Measurements from ENCODE around the gene C1QL2.

C1QL2 gene

DNA sequence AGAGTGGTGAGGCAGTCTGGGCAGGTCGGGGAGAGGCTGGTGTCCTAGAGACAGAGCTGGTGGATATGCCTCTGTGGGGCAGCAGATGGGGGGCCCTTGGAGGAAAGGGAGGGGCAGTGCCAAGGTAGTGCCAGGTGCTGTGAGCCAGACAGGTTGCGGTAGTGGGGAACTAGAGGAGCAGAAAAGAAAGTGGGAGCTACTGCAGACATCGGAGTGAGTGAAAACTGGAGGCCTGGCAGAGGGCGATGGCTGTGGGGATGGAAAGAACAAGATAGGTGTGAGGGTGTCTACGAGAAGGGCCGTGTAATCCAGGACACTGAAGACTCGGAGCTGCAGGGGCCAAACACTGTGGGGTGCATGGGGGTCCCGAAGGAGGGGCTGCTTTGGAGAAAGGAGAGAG is 21.7 kb downstream of the C1QL2 start:
- DNase-seq, result no peak

- no peak for DNase-seq
Measured at GRCh38 chr2:119136093-119136492, 22.5 kb downstream of the C1QL2 start.

DNA sequence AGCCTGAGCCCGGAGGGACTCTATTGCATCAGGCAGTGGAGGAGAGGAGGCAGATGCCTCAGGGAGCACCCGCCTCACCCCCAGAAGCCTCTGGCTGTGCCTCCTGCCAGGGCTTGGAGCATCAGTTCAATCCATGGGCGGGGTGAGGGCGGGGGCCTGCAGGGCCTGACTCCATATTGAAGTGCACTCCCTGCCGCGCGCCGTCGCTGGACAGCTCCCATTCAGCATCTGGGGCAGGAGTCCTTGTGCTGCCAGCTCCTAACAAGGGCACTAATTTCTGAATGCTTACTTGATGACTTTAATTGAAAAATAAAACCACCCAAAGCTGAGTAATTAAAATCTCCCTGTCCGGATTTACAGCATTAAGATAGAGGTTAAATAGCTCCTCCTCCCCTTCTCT is 23.8 kb downstream of the C1QL2 start:
- no peak for DNase-seq

DNA sequence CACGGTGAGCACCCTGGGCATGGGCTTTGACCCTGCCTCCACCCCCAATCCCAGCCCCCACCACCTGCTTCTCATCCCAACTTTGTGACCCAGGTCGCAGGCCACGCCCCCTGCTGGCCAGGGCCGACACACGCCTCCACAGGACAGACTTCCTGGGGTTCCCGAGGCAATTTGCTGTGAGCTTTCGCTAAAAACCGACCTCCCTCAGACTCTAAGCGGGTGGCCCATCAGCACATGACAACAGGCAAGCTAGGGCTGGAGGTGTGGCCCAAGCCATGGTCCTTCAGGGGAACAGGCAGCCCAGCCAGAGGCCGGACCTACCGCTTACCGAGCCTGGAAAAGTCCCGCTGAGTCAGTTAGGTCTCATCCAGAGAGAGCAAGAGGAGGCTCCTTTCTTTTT is 31.9 kb downstream of the C1QL2 start:
- DNase-seq, result peak; percentile 28

DNA sequence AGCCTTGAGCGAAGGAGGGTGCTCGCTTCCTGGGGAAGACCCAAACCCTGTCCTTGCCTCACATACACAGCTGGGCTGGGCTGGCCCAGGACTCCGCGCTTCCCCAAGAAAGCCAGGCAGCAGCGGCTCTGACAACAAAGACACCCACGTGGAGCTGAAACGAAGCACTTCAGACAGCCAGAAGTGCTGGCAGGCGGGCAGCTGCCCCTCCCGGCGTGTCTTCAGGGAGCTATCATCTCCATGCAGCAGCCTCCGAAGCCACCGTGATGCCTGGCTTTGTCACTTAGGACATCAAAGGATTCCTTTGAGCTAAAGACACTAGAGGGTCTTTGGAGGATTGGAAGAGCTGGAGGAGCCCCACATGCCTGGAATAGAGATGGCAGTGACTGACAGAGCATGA is 35.2 kb downstream of the C1QL2 start:
- no peak for DNase-seq

- no peak for DNase-seq
Measured at GRCh38 chr2:119122663-119123062, 35.9 kb downstream of the C1QL2 start.

GRCh38 chr2:119119999-119120756 is 38.4 kb downstream of the C1QL2 start:
- no peak for DNase-seq

- no peak for DNase-seq
Measured at GRCh38 chr2:119119076-119119785, 39.3 kb downstream of the C1QL2 start.

DNA sequence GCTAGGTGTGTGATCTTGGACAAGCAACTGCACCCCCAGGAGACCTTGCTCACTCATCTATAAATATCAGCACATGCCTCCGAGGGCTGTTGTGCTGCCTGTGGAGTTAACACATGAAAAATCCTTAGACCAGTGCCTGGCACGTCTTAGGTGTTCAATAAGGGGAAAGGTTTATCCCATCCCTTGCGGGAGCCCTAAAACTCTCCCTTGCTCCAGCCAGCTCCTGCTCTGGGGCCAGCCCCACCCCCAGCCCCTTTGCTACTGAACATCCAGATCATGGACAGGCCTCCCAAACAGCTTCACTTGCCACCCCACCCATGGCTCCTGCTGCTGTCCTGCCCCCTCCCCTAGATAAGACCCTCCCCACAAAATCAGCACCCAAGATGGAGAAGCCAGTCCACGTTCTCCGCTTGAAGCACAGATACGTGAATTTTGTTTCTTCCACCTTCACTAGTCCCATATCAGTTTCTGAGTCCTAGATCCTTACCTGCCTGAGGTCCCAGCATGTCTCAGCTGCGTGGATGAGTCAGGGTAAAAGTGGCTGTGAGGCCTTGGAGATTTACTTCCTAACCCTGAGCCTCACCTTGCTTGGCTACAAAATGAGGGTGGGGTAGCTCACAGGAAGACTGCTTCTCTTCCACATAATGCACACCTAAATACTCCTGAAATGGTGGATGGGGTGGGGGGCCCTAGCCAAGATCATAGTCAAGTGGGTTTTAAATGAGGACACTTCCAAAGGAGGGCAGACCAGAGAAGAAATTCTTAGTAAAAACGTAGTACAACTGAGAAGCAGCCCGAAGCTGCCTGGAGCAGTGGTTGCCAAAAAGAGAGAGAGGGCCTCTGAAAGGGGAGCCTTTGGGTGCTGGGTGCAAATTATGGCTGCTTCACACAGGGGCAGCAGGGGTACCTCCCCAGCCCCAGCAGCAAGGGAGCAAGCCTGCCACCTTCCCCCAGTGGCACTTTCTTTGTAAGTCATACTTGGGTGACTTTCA is 40.4 kb downstream of the C1QL2 start:
- no peak for DNase-seq

- DNase-seq, result no peak
Measured at GRCh38 chr2:119117408-119117807, 41.1 kb downstream of the C1QL2 start.

DNA sequence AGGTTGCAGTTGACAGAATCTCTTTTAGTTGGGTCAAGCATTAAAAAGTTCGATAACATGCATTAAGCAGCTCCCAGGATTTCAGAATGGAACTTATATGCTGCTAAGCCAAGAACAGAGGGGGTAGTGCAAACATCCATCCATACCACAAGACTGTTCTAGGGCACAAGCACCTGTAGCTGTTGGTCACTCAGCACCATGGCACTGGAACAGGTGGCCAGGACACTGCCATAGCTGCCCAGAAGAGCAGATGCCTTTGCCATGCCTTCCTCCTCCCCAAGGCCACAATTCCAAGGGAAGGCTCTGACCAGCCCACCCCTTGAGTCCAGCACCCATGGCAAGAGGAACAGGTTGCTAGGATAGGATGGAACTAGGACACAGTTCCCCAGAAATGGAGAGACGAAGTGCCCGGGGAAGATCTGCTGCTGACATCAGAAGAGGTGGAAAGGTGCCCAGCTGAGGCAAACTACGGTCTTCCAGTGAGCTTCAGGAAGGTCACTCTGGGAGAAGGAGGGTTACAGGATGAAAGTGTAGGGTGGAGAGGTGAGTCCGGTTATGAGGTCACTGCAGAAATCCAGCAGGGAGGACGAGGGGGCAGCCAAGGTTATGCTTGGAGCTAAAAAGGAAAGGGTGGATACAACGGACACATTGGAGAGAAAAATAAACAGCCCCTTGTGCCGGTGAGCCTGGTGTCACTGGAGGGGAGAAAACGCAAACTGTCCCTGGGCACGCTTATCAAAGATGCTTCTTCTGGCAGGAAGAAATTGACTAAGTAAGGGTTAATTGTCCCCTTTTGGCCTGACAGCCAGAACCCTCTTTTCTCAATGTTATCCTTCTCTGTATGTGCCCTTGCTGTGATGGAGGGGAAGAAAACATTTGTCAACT is 41.9 kb downstream of the C1QL2 start:
- no peak for DNase-seq

DNA sequence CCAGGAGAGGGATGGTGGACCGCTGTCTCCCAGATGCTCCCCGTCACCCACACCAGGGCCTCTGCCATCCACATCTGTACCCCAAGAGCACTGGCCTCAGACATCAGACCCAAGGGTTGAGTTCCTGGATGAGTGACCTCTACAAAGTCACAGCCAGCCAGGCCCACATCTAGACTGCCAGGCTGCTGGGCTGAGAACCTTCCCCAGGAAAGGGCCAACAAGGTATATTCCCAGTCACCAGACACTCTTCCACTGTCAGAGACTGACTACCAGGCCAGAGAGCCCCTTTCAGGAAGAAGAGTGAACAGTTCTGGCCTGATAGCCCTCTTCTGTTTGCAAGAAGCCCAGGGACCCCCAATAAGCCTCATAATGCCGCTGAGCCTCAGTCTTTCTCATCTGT is 44.3 kb downstream of the C1QL2 start:
- DNase-seq, result no peak

- no peak for DNase-seq
Measured at GRCh38 chr2:119113489-119113770, 45.1 kb downstream of the C1QL2 start.

DNA sequence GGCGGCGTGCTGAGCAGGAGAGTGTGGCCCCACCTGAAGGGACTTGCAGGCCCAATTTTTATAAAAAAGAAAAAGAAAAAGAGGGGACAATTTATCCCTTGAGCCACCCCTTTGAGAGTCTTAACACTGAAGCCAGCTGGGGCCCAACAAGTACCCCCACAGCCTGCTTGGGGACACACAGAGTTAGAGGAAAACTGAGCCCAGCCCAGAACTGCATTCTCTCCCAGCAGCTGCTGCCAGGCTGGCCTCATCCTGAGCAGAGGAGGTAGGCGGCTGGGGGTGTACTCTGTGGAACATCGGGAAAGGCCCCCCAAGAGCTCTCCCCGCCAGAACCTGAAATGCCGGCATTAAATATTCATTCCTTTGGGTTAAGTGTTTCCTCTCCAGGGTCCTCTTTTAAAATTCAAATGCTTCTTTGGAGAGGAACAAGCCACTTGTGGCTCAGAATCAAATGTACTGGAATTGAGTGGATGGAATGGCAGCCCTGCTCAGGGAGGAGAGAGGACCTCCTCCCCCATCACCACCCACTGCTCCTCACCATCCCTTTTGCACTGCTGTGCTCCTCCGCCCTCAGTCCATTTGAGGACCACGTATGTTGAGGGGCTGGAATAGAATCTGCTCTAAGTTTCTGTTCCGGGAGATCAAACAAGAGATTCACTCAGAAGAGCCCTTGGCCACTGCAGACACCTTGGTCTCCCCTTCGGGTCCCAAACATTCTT is 45.6 kb downstream of the C1QL2 start:
- DNase-seq, result no peak

- no peak for DNase-seq
Measured at GRCh38 chr2:119112230-119112629, 46.3 kb downstream of the C1QL2 start.

DNA sequence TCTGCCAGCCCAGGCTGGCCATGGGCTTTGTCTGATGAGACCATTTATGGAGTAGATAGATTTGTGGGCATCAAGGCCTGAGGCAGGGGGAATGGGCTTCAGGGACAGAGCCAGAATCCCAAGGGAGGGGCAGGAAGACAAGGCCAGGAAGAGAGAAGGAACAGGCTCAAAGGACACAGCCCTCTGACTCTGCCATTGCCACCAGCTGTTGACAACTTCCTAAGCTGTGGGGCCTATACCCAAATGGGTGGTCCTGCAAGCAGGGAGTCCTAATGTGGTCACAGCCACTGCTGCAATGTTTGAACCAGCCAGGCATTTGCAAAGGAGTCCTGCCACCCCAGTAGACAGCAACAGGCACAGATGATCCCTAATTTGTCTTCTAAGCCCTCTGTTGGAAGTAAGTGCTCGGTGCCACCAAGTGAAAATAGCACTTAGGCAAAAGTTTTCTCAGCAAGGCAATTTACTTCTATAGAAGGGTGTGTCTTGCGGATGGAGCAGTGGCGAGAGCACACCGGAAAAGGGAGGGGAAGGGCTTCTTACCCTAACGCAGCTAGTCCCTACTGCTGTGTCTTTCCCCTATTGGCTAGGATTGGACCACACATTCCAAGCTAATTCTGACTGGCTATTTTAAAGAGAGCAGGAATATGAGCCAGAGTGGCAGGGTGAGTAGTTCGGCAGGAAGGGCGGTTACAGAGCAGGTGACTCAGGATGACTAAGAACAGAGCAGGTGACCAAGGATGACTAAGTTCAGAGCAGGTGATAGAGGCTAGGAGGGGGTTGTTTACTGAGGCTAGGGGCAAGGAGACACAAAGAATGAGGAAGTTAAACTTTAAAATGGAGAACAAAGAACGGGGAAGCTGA is 47.2 kb downstream of the C1QL2 start:
- DNase-seq, result no peak

DNA sequence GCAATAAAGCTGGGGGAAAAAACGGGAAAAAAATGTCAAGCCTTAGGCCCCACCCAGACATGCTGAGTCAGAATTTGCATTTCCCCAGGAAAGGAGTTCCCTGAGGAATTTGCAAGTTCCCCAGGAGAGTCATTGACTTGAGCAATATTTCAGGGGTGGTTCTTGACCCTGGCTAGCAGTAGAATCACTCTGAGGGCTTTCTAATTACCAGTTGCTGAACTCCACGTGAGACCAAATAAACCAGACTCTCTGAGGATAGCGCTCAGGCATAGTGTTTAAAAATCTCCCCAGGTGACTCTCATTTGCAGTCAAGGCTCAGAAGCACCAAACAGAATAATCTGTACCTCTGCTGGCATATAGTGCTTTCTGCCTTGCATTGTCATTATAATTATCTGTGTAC is 48.7 kb downstream of the C1QL2 start:
- DNase-seq, result no peak

- DNase-seq, result no peak
Measured at GRCh38 chr2:119108186-119108585, 50.4 kb downstream of the C1QL2 start.

- DNase-seq, result peak; percentile 20
Measured at GRCh38 chr2:119106301-119106897, 52.2 kb downstream of the C1QL2 start.
